NCI-H2196 treated with DMSO at 0.1 percent for 48 hours (cell line): Measurements from ENCODE around the gene MOB3B.
"Not testable (repeated sequence)": the region's sequence is repeated elsewhere in the genome, so short reads cannot be mapped to it uniquely, and the experiment has no call there.

Source experiments
- DNase-seq: peaks from one replicate; lab custom pipeline; 2025; ENCODE audit not compliant: unreplicated experiment; lab: John Stamatoyannopoulos, UW

MOB3B gene

GRCh38 chr9:27426511-27427271, 102.9 kb downstream of the MOB3B start:
- DNase-seq = no peak

GRCh38 chr9:27425827-27426510, 103.6 kb downstream of the MOB3B start:
- DNase-seq = no peak

- DNase-seq = no peak
These were observed 105.5 kb downstream of the MOB3B start for GRCh38 chr9:27423915-27424710.

- DNase-seq = no peak
These were observed 107.3 kb downstream of the MOB3B start for GRCh38 chr9:27422279-27422834.

GRCh38 chr9:27421577-27421976, 108.0 kb downstream of the MOB3B start:
- DNase-seq = no peak

- not testable (repeated sequence) for DNase-seq
These were observed 110.1 kb downstream of the MOB3B start for GRCh38 chr9:27419558-27419957.

- DNase-seq = no peak
These were observed 115.3 kb downstream of the MOB3B start for GRCh38 chr9:27414220-27414761.

GRCh38 chr9:27413511-27414219, 115.9 kb downstream of the MOB3B start:
- no peak for DNase-seq

- DNase-seq = no peak
These were observed 116.7 kb downstream of the MOB3B start for GRCh38 chr9:27412963-27413362.

GRCh38 chr9:27412081-27412480, 117.5 kb downstream of the MOB3B start:
- no peak for DNase-seq

GRCh38 chr9:27408482-27408881, 121.1 kb downstream of the MOB3B start:
- DNase-seq = no peak

- no peak for DNase-seq
These were observed 121.6 kb downstream of the MOB3B start for GRCh38 chr9:27408001-27408400.

- DNase-seq = no peak
These were observed 122.1 kb downstream of the MOB3B start for GRCh38 chr9:27407491-27407890.

- no peak for DNase-seq
These were observed 125.0 kb downstream of the MOB3B start for GRCh38 chr9:27404661-27405060.

- DNase-seq = no peak
These were observed 127.0 kb downstream of the MOB3B start for GRCh38 chr9:27402626-27403025.

GRCh38 chr9:27400334-27400880, 129.2 kb downstream of the MOB3B start:
- no peak for DNase-seq

GRCh38 chr9:27398982-27399653, 130.5 kb downstream of the MOB3B start:
- DNase-seq = no peak

GRCh38 chr9:27396495-27396894, 133.1 kb downstream of the MOB3B start:
- DNase-seq = no peak

GRCh38 chr9:27395484-27395921, 134.1 kb downstream of the MOB3B start:
- no peak for DNase-seq

- DNase-seq = no peak
These were observed 134.8 kb downstream of the MOB3B start for GRCh38 chr9:27394826-27395201.
